Stimulated activated CD8-positive, alpha-beta memory T cell treated with anti-CD3 and anti-CD28 coated beads, Interleukin-4, amount 100 ng/mL, for 24 hours (primary cell): Measurements from ENCODE around the gene ITM2C.

Source experiments
- DNase-seq: peaks from one replicate; pipeline ENCODE4 v3.0.0-alpha.2; 2020; ENCODE audit warnings: low read depth

Gene ITM2C

GRCh38 chr2:230908092-230908594 is 43.4 kb downstream of the ITM2C start:
- DNase-seq = no peak

DNA sequence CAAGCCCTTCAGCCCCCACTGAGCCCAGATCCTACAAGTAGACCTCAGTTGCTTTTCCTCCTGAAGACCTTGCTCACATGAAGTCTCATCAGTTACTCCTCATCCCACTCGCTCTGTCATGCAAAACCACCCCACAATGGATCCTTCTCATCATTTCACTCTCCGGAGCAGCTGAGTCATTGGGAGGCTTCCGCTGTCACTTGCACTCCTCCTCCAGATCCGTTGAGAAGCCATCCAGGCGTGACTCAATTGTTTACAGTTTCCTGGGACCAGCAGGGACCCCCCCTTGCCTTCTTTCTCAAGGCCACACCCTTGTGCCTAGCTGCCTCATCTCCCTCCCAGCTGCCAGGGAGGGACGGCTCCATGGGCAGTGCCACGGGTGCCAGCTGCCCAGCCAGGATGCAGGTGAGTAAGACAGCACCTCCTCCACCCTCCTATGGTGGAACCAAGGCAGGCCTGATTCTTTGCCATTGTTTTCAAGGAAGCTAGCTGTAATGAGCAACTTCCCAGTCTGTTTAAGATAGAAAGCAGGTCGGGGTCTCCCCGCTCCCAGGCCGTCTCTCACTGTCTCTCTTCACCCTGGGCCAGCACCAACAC is 44.0 kb downstream of the ITM2C start:
- DNase-seq = no peak

- DNase-seq = no peak
These were observed 45.3 kb downstream of the ITM2C start for GRCh38 chr2:230909841-230910545.

- DNase-seq = no peak
These were observed 45.9 kb downstream of the ITM2C start for GRCh38 chr2:230910546-230911177.

DNA sequence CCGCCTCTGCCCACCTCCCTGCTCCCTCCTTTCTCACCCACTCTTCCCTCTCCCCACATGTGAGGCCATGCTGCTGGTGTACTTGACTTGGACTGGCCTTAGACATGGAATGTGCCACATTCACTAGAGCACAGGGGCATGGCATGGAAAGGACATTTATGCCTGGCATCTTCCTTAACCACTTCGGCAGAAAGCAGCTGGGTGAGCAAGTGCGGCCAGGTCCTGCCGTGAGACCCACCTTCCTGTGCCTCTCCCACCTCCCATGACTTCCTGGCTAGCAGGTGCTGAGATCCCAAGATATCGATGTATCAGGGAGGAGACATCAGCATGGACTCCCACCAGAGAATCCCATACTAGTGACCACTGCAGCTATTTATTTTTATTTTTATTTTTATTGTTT is 47.3 kb downstream of the ITM2C start:
- no peak for DNase-seq

DNA sequence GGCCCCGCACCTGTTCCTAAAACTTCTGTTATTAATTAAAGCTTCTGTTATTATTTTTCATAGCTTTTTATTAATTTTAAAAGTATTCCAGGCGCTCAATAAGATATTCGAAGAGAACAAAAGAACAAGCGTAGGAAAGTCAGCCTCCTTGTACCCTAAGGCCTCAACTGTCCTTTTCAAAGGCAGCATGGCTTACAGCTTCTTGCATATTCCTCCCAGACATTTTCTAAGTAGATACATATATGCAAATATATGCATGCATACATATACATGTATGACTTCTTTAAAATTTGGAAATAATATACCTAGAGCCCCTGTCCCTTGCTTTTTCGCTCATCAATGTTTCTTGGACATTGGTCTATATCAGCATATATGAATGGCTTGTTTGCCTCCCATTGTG is 48.0 kb downstream of the ITM2C start:
- no peak for DNase-seq

- no peak for DNase-seq
These were observed 48.8 kb downstream of the ITM2C start for GRCh38 chr2:230913406-230914143.

GRCh38 chr2:230914886-230915285 is 50.1 kb downstream of the ITM2C start:
- no peak for DNase-seq

DNA sequence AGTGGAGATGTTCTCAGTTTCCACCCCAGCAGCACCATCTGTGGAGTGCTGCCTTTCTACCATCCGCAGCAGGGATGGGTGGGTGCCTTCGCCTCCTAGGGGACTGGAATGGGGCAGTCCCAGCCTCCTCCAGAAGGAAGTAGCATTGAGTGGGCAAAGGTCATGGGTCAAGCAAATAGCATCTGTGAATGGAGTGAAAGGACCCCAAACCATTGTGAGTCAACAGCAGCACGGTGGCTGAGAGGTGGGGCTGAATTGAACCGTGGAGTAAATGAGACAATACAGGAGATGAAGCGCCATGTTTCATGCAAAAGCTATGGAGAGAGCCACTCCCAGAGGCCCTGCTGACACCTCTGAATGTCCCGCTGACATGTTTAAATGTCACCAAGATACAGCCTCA is 50.6 kb downstream of the ITM2C start:
- DNase-seq = no peak

GRCh38 chr2:230916218-230916617 is 51.5 kb downstream of the ITM2C start:
- no peak for DNase-seq

DNA sequence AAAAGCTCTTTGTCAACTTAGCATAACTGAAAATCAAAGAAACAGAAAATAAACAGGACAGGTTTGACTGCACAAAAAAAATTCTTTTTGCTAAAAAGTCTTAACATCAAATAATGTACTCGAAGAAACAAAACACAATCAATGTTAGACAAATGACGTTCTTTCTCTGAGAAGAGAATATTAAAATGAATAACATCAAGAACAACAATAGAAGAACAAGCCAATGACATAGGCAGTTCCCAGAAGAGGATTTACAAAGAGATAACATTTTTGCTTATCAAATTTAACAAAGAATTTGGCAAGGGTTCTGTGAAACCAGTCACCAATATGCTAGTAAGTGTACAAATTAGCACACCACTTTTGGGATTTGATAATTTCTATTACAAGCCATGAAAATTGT is 54.5 kb downstream of the ITM2C start:
- DNase-seq = no peak

DNA sequence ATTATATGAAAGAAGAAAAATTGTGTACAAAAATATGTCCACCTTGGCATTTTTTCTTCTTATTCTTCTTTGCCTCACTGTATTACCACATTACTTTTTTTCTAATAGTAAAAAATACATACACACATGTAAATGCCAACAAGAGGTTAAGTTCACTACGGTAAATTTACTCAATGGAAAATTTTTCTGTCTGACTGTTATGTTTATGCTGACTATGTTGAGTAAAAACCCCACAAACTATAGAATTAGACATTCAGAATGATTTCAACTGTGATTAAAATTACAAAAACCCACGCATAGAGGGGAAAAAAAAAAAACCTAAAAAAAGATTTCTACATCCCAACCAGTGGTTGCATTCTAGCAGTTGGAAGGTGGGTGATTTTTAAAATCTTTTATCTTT is 54.9 kb downstream of the ITM2C start:
- no peak for DNase-seq

- no peak for DNase-seq
These were observed 55.4 kb downstream of the ITM2C start for GRCh38 chr2:230920167-230920566.

DNA sequence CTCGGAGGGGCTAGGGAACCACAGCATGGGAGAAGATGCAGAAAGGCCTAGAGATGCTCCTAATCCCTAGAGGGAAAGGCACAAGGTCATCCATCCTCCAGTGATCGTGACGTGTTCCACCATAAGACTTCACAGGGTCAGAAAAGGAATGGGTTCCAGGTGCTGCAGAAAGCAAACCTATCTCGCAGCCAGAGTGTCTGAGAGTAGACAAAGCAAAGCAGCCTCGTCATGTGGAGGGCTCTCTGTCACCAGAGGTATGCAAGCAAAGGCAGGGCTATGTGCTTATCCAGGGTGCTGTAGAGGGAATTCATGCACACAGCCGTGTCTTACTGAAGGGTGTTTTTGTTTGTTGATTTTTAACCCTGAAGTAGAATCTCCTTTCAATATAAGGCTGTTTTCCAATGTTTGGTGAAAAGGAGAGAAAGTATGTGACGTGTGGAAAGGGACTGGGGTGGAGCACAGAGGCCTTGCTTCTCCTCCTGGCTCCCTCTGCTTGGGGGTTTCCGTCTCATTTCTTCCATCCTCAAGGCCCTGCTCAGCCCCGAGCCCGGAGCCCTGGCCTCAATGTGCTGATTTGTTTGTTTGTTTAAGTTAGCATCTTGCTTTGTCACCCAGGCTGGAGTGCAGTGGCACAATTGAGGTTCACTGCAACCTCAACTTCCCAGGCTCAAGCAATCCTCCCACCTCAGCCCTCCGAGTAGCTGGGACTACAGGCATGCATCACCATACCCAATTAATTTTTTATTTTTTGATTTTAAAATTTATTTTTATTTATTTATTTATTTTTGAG is 57.3 kb downstream of the ITM2C start:
- no peak for DNase-seq

- DNase-seq = no peak
These were observed 58.4 kb downstream of the ITM2C start for GRCh38 chr2:230922951-230923717.

- DNase-seq = no peak
These were observed 59.3 kb downstream of the ITM2C start for GRCh38 chr2:230924092-230924469.

GRCh38 chr2:230924470-230925341 is 60.0 kb downstream of the ITM2C start, which contains the start of gene GPR55:
TSS of gene GPR55 (minus strand) at chr2:230925242. CDS start at chr2:230910962, 14,280 bp downstream.
- DNase-seq = peak; percentile 60

GRCh38 chr2:230925443-230925878 is 60.7 kb downstream of the ITM2C start:
- DNase-seq = no peak

DNA sequence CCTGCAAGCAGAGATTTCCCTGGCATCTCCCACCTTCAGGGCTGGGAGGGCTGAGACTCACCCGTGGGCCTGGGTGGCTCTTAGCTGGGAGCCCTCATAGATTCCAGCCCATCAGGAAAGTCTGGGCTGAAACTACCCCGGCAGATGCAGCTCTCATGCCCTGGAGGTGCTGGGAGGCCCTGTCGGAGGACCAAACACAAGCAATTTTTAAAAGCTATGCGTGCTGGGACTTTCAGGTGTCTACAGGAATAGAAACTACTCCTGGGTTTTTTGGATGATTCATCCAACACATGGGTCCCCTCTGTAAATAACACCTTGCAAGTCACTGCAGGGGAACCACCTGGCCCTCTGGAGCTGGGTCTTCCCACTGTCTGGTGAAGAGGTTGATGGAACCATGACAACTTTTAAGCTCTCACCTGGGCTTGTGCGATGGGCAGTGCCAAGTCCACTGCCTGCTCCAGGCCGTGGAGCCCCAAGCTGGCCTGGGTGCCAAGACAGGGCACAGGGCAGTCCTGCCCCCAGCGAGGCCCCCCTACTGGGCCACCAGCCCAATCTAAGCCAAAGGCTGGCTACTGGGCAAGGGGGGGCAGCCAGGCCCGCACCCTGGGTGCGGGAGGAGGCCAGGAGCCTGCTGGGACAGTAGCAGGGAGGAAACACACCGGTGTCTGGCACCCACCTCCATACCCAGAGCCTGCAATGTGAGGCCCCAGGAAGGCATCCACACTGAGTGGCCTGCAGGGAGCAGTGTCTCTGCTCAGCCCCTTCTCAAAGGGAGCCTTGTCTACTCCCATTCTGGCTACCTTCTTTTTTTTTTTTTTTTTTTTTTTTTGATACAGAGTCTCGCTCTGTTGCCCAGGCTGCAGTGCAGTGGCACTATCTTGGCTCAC is 61.4 kb downstream of the ITM2C start:
- DNase-seq = no peak
